Measurements from ENCODE around the gene STK16. TPM values are rescaled to one million over a fixed set of nuclear protein-coding genes. Genes with fewer than 3 reads are reported as not detected.
"Not testable (repeated sequence)": the region's sequence is repeated elsewhere in the genome, so short reads cannot be mapped to it uniquely, and the experiment has no call there.

The STK16 gene
- total RNA-seq, 1 experiment from 2014 or later = 22.0 TPM

GRCh38 chr2:219199470-219200211, 45.6 kb upstream of the STK16 start:
- no peak overlapping the region for H3K4me3 ChIP-seq (ENCODE audit: low read depth, low read length, poor library complexity, severe bottlenecking)
- DNase-seq (ENCODE audit: low spot score) = no peak
- ChIA-PET POLR2A (ENCODE audit: low non-redundant PET) (interaction anchor here (0.6 kb wide), 1 partner anchor 17 kb away, joined by 5 read pairs; no protein-coding TSS in a partner anchor), CTCF (interaction anchor here (0.6 kb wide), 1 partner anchor 63 kb away, joined by 3 read pairs; no protein-coding TSS in a partner anchor)
- intact Hi-C loops (cut with micrococcal nuclease; ENCODE audit: unreplicated experiment) = no loop called here
- H3K27ac ChIP-seq (ENCODE audit: low read depth, low read length, poor library complexity, severe bottlenecking) = no peak overlapping the region
- H3K27me3 ChIP-seq (replicated peaks; ENCODE audit: insufficient read depth, low read depth, low read length, poor library complexity) = no peaks in the 10 kb centered on the region
- TF ChIP-seq CTCF (conservative IDR thresholded peaks at IDR 0.05; ENCODE audit: low read depth, low read length) (no peak), EZH2 (IDR thresholded peaks at IDR 0.05; ENCODE audit: borderline replicate concordance, low read depth, low read length, poor library complexity, severe bottlenecking) (no peak)
- H3K9me3 ChIP-seq (ENCODE audit: low read depth, low read length, poor library complexity, severe bottlenecking) = no peaks in the 10 kb centered on the region
- no peaks in the 10 kb centered on the region for H3K4me1 ChIP-seq (ENCODE audit: insufficient read depth, low read length, poor library complexity, severe bottlenecking)
- no peaks in the 10 kb centered on the region for H3K36me3 ChIP-seq (ENCODE audit: insufficient read depth, low read length, poor library complexity, severe bottlenecking)
- no TSS peak for BruUV-seq (replicated peaks)

DNA sequence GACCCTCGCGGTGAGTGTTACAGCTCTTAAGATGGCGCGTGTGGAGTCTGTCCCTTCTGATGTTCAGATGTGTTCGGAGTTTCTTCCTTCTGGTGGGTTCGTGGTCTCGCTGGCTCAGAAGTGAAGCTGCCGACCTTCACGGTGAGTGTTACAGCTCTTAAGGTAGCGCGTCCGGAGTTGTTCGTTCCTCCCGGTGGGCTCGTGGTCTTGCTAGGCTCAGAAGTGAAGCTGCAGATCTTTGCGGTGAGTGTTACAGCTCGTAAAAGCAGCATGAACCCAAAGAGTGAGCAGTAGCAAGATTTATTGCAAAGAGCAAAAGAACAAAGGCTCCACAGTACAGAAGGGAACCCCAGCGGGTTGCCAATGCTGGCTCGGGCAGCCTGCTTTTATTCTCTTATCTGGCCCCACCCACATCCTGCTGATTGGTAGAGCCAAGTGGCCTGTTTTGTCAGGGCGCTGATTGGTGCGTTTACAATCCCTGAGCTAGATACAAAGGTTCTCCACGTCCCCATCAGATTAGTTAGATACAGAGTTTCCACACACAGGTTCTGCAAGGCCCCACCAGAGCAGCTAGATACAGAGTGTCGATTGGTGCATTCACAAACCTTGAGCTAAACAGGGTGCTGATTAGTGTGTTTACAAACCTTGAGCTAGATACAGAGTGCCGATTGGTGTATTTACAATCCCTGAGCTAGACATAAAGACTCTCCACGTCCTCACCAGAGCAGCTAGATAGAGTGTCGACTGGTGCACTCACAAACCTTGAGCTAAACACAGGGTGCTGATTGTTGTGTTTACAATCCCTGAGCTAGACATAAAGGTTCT, 44.6 kb upstream of the STK16 start:
- H3K27ac ChIP-seq (ENCODE audit: low read depth, low read length, poor library complexity, severe bottlenecking); H3K27me3 ChIP-seq (replicated peaks; ENCODE audit: insufficient read depth, low read depth, low read length, poor library complexity); intact Hi-C loops (cut with micrococcal nuclease; ENCODE audit: unreplicated experiment); CTCF ChIA-PET; H3K4me1 ChIP-seq (ENCODE audit: insufficient read depth, low read length, poor library complexity, severe bottlenecking); H3K4me3 ChIP-seq (ENCODE audit: low read depth, low read length, poor library complexity, severe bottlenecking); H3K36me3 ChIP-seq (ENCODE audit: insufficient read depth, low read length, poor library complexity, severe bottlenecking); H3K9me3 ChIP-seq (ENCODE audit: low read depth, low read length, poor library complexity, severe bottlenecking): not testable (repeated sequence)
- DNase-seq (ENCODE audit: low spot score) = peak; percentile 62
- BruUV-seq (replicated peaks) = TSS peak; percentile 87
- POLR2A ChIA-PET (ENCODE audit: low non-redundant PET) = interaction anchor here (0.6 kb wide), 1 partner anchor 16 kb away, joined by 5 read pairs; no protein-coding TSS in a partner anchor

DNA sequence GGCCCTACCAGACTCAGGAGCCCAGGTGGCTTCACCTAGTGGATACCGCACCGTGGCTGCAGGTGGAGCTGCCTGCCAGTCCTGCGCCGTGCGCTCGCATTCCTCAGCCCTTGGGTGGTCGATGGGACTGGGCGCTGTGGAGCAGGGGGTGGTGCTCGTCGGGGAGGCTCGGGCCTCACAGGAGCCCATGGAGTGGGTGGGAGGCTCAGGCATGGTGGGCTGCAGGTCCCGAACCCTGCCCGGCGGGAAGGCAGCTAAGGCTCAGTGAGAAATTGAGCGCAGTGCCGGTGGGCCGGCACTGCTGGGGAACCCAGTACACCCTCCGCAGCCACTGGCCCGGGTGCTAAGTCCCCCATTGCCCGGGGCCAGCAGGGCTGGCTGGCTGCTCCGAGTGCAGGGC, 43.9 kb upstream of the STK16 start:
- H3K27ac ChIP-seq (ENCODE audit: low read depth, low read length, poor library complexity, severe bottlenecking); DNase-seq (ENCODE audit: low spot score); CTCF ChIA-PET; H3K9me3 ChIP-seq (ENCODE audit: low read depth, low read length, poor library complexity, severe bottlenecking); BruUV-seq (replicated peaks); H3K36me3 ChIP-seq (ENCODE audit: insufficient read depth, low read length, poor library complexity, severe bottlenecking); H3K27me3 ChIP-seq (replicated peaks; ENCODE audit: insufficient read depth, low read depth, low read length, poor library complexity); H3K4me1 ChIP-seq (ENCODE audit: insufficient read depth, low read length, poor library complexity, severe bottlenecking); intact Hi-C loops (cut with micrococcal nuclease; ENCODE audit: unreplicated experiment); POLR2A ChIA-PET (ENCODE audit: low non-redundant PET); H3K4me3 ChIP-seq (ENCODE audit: low read depth, low read length, poor library complexity, severe bottlenecking): not testable (repeated sequence)

DNA sequence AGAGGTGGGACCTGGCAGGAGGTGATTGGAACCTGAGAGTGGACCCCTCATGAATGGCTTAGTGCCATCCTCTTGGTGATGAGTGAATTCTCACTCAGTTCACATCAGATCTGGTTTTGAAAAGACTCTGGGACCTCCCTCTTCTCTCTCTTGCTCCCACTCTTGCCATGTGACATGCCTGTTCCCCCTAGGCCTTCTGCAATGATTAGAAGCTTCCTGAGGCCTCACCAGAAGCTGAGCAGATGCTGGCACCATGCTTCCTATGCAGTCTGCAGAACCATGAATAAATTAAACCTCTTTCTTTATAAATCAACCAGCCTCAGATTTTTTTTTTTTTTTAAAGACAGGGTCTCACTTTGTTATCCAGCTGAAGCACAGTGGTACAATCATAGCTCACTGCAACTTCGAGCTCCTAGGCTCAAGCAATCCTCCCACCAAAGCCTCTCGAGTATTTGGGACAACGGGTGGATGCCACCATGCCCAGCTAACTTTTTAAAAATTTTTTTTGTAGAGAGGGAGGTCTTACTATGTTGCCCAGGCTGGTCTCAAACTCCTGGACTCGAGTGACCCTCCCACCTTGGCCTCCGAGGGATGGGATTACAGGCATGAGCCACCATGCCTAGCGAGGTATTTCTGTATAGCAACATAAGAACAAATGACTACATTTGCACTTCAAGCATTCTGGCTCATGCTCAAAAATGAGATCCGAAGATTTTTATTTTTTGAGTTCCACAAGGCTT, 40.7 kb upstream of the STK16 start:
- TF ChIP-seq CTCF (conservative IDR thresholded peaks at IDR 0.05; ENCODE audit: low read depth, low read length) (no peak), EZH2 (IDR thresholded peaks at IDR 0.05; ENCODE audit: borderline replicate concordance, low read depth, low read length, poor library complexity, severe bottlenecking) (no peak)

More for the DNA sequence above, 40.7 kb upstream of the STK16 start:
- intact Hi-C loops (cut with micrococcal nuclease; ENCODE audit: unreplicated experiment) = no loop called here
- Histone ChIP-seq H3K27ac (ENCODE audit: low read depth, low read length, poor library complexity, severe bottlenecking) (no peak overlapping the region), H3K4me3 (ENCODE audit: low read depth, low read length, poor library complexity, severe bottlenecking) (no peak overlapping the region), H3K9me3 (ENCODE audit: low read depth, low read length, poor library complexity, severe bottlenecking) (no peaks in the 10 kb centered on the region), H3K36me3 (ENCODE audit: insufficient read depth, low read length, poor library complexity, severe bottlenecking) (peaks cover 10% of the 10 kb centered on the region), H3K27me3 (replicated peaks; ENCODE audit: insufficient read depth, low read depth, low read length, poor library complexity) (no peaks in the 10 kb centered on the region), H3K4me1 (ENCODE audit: insufficient read depth, low read length, poor library complexity, severe bottlenecking) (peaks cover 15% of the 10 kb centered on the region)
- POLR2A ChIA-PET (ENCODE audit: low non-redundant PET) = interaction anchor here (0.6 kb wide), 1 partner anchor 28 kb away, joined by 3 read pairs; the partner anchor contains the start of gene CNPPD1
- no peak for DNase-seq (ENCODE audit: low spot score)
- no TSS peak for BruUV-seq (replicated peaks)
- CTCF ChIA-PET = interaction anchor here (0.7 kb wide), 1 partner anchor 132 kb away, joined by 4 read pairs; no protein-coding TSS in a partner anchor

All from A673 (cell line).